ENCODE data around the gene WNK2.

DNA sequence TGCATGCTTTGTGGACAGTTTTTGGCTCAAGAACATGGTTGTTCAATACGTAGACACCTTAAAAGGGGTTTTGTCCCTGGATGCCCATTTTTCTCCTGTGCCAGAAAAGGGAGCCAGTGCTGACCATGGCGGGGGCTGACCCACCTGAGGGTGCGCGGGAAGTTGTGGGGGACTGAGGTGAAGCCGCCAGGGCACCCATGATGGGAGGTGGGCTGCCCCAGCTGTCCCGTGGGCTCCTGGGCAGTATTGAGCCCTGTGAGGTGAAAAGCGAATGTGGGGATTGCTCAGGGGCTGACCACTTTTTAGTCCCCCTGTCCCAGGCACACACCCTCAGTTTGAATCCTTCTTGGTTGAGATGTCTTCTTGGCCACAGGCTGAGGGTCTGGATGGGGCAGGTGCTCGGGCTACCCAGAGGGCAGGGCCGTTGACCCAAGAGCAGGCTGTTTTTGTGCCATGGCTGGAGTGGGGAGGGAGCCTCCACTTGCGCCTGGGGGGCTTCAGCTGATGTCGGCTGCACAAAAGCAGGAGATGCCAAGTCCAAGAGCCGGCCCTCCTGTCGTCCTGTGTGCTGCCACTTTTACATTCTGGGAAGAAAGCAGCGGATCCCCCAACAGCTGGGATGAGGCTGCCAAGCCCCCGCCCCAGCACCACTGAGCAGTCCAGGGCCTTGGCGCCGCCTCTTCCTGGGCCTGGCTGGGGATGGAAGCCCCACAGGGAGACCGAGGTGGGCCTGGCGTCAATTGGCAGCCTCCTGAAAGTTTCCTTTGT, 120.1 kb downstream of the WNK2 start:
- TF ChIP-seq, protein P1, sequence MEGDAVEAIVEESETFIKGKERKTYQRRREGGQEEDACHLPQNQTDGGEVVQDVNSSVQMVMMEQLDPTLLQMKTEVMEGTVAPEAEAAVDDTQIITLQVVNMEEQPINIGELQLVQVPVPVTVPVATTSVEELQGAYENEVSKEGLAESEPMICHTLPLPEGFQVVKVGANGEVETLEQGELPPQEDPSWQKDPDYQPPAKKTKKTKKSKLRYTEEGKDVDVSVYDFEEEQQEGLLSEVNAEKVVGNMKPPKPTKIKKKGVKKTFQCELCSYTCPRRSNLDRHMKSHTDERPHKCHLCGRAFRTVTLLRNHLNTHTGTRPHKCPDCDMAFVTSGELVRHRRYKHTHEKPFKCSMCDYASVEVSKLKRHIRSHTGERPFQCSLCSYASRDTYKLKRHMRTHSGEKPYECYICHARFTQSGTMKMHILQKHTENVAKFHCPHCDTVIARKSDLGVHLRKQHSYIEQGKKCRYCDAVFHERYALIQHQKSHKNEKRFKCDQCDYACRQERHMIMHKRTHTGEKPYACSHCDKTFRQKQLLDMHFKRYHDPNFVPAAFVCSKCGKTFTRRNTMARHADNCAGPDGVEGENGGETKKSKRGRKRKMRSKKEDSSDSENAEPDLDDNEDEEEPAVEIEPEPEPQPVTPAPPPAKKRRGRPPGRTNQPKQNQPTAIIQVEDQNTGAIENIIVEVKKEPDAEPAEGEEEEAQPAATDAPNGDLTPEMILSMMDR (IDR thresholded peaks at IDR 0.05): no peak
- no peak for TF ChIP-seq POLR2A (IDR thresholded peaks at IDR 0.05)
- TF ChIP-seq EP300 (IDR thresholded peaks at IDR 0.05): no peak
